SKM-1 (cell line): ENCODE data around the gene RHOD.

ENCODE experiments used
- DNase-seq: peaks from one replicate; lab custom pipeline; 2025; ENCODE audit not compliant: unreplicated experiment; lab: John Stamatoyannopoulos, UW

Gene RHOD

GRCh38 chr11:67114275-67114896 lies 57.7 kb downstream of the RHOD start:
- DNase-seq, result no peak

DNA sequence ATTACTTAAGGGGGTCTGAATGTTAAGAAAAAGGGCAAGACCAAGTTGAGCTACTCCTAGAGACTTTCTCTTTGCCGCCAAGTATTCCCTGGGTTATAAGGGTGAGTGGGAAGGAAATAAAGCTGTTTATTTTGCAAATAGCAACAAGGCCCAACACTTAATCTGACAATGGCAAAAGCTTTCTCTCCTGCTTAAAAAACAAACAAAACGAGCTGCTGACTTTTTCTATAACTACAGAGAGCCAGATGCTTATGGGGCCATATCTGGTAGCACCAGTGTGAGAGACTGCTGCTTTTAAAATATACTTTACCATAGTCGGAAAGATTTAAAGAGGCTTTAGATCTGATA lies 60.1 kb downstream of the RHOD start:
- no peak for DNase-seq

GRCh38 chr11:67117176-67117575 lies 60.5 kb downstream of the RHOD start:
- no peak for DNase-seq

- no peak for DNase-seq
Observed at GRCh38 chr11:67117672-67118180, 61.1 kb downstream of the RHOD start.

DNA sequence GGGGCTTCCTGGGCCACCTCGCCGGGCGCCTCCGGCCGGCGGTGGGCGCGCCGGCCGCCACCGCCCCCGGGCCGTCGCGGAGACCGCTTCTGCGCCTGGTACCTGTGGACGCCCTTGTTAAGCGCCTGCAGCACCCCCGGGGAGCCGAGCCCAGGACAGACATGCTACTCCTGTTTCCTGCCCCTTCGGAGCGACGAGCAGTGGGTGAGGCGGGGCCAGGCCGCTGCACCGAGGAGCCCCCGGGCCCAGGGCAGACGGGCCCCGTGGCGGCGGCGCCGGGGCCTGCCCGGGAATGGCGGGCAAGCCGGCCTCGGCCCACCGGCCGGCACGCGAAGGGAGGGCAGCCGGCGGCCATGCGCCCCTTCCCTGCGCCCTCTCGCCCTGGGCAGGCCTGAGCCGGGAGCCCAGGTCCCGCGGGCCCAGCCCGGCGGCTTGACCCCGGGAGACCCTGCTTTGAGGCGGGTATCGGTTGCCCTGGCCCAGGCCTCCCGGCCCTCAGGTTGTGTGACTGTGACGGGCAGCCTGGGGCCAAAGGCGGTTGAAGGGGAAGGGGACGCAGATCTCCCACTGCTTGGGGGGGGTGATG lies 61.6 kb downstream of the RHOD start:
- DNase-seq, result no peak

DNA sequence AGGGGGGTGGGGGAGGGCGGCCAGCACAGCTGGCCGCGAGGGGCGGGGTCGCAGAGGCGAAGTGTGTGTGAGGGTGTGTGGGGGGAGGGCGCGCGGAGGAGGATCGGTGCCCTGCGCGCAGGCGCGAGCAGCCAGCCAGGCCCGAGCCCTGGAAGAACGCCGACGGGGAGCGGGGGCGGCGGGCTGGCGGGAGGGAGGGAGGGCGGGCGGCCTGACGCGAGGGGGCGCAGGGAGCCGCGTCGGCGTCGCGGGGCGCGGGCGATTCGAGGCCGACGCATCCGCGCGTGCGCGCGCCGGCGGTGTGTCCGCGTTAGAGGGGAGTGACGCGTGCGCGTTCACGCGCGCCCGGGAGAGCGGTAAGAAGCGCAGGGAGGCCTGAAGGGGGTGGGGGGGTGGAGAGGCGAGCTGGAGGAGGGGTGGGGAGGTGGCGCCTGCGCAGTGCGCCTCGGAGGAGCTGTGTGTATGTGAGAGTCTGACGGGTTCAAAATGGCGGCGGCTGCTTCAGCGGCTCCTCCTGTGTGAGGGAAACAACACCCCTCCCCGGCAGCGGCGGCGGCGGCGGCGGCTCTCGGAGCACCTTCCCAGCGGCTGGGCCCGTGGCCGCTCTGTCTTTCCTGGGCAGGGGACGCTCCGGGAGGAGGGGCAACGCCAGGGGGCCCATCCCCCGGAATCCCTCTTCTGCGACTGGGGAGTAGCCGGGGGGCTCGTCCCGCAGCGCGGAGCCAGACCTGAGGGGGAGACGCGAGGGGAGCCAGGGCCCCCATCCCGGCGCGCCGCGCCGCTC lies 62.3 kb downstream of the RHOD start, which contains the start of gene KDM2A:
Gene KDM2A (plus strand): TSS at position 463 of the 784 bp plus-strand sequence. CDS start 2,054 bp downstream, outside the sequence.
- DNase-seq, result peak; percentile 98

GRCh38 chr11:67119585-67120391 lies 63.1 kb downstream of the RHOD start:
- no peak for DNase-seq

DNA sequence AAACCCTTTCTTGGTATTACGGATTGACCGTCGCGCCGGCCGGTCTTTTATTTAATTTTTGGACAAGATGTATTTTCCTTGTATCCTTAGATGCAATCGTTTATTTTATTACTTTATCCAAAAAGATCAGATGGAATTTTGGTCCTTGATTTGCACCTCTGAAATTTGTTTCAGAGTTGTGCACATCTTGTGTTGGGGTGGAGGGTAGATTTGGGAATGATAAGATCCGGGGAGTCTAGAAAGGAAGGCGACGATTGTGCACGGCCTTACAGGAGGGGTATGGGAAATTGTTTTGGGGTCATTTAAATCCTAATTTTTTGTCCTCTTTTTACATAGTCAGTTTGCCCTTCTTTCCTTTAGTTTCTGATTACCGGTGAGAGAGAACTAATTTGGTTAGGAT lies 63.8 kb downstream of the RHOD start:
- DNase-seq, result no peak

- DNase-seq, result peak; percentile 91
Observed at GRCh38 chr11:67120881-67121710, 64.4 kb downstream of the RHOD start.
